Subcutaneous adipose tissue (tissue), 4 donors: ENCODE measurements around the gene DDX42. TPM values are rescaled to one million over a fixed set of nuclear protein-coding genes. Genes with fewer than 3 reads are reported as not detected.

Source experiments
- CTCF ChIP-seq: fragments of 450-650 bp; IDR thresholded peaks from one replicate; pipeline ENCODE4 v1.5.1; 2016; ENCODE audit warnings: low read depth, mild to moderate bottlenecking, control low read depth, antibody characterized with exemption, moderate library complexity
- total RNA-seq, 4 donors: library from RNA; depleted of rRNA; stranded (reverse); fragments of >200 nt; gene quantifications; one replicate each; pipeline ENCODE4 v1.1.0, GENCODE V29; 2016

Gene DDX42
- 100 to 1,000 TPM; 121 to 179 (median 144) TPM for total RNA-seq

GRCh38 chr17:63774141-63774968 is at the start of gene DDX42:
DDX42 (plus strand) TSS chr17:63774170; CDS start chr17:63787050, 12,880 bp downstream.
- no peak for TF ChIP-seq CTCF

GRCh38 chr17:63735691-63736090 is 38.3 kb upstream of the DDX42 start:
- no peak for TF ChIP-seq CTCF

GRCh38 chr17:63740464-63741142 is 33.4 kb upstream of the DDX42 start:
- no peak for TF ChIP-seq CTCF

- TF ChIP-seq CTCF, result no peak
Observed at GRCh38 chr17:63741143-63741407, 32.9 kb upstream of the DDX42 start.

GRCh38 chr17:63741408-63742173 is 32.4 kb upstream of the DDX42 start, which contains the start of gene STRADA:
STRADA (minus strand) TSS chr17:63741799; CDS start chr17:63728369, 13,430 bp downstream.
- TF ChIP-seq CTCF, result no peak

- TF ChIP-seq CTCF, result no peak
Observed at GRCh38 chr17:63751806-63752205, 22.2 kb upstream of the DDX42 start.

GRCh38 chr17:63752707-63753106 is 21.3 kb upstream of the DDX42 start:
- TF ChIP-seq CTCF, result no peak
